Stimulated activated CD8-positive, alpha-beta memory T cell treated with anti-CD3 and anti-CD28 coated beads, Interleukin-7, amount 100 ng/mL, for 48 hours (primary cell): Measurements from ENCODE around the gene VANGL1.

ENCODE experiments used
- DNase-seq, 2 donors: peaks; one replicate each; pipeline ENCODE4 v3.0.0-alpha.2; 2020; ENCODE audit warnings: low read depth in 1 of 2; ENCODE audit errors: extremely low read depth in 1 of 2

The VANGL1 gene

GRCh38 chr1:115666206-115666605 lies 24.4 kb downstream of the VANGL1 start:
- DNase-seq, result no peak

GRCh38 chr1:115666702-115667101 lies 24.9 kb downstream of the VANGL1 start:
- DNase-seq, result no peak

- DNase-seq, result no peak
Measured at GRCh38 chr1:115668579-115668978, 26.8 kb downstream of the VANGL1 start.

GRCh38 chr1:115669002-115669673 lies 27.4 kb downstream of the VANGL1 start:
- no peak for DNase-seq

- DNase-seq, result no peak
Measured at GRCh38 chr1:115669886-115670285, 28.1 kb downstream of the VANGL1 start.

- no peak for DNase-seq
Measured at GRCh38 chr1:115670476-115671175, 28.9 kb downstream of the VANGL1 start.

- DNase-seq, result no peak
Measured at GRCh38 chr1:115671176-115671934, 29.6 kb downstream of the VANGL1 start.

- no peak for DNase-seq
Measured at GRCh38 chr1:115672224-115673009, 30.6 kb downstream of the VANGL1 start.

GRCh38 chr1:115676498-115677181 lies 34.9 kb downstream of the VANGL1 start:
- DNase-seq, result no peak

GRCh38 chr1:115677182-115677555 lies 35.4 kb downstream of the VANGL1 start:
- no peak for DNase-seq

- no peak for DNase-seq
Measured at GRCh38 chr1:115677565-115677964, 35.8 kb downstream of the VANGL1 start.

GRCh38 chr1:115678141-115678540 lies 36.4 kb downstream of the VANGL1 start:
- no peak for DNase-seq

- no peak for DNase-seq
Measured at GRCh38 chr1:115679141-115679611, 37.4 kb downstream of the VANGL1 start.

- no peak for DNase-seq
Measured at GRCh38 chr1:115680730-115681111, 39.0 kb downstream of the VANGL1 start.

GRCh38 chr1:115682792-115683191 lies 41.0 kb downstream of the VANGL1 start:
- no peak for DNase-seq

GRCh38 chr1:115685029-115685705 lies 43.4 kb downstream of the VANGL1 start:
- no peak for DNase-seq

- no peak for DNase-seq
Measured at GRCh38 chr1:115687744-115688143, 46.0 kb downstream of the VANGL1 start.

GRCh38 chr1:115690972-115691371 lies 49.2 kb downstream of the VANGL1 start:
- DNase-seq, result no peak

GRCh38 chr1:115692224-115692623 lies 50.5 kb downstream of the VANGL1 start:
- DNase-seq, result no peak

- DNase-seq, result no peak
Measured at GRCh38 chr1:115694805-115695204, 53.0 kb downstream of the VANGL1 start.
